Mucosa of stomach (tissue), 1 donor: ENCODE data around the gene CELSR3.

Experiments
- H3K27me3 ChIP-seq: one replicate; pipeline ENCODE4 v1.7.0; 2013; ENCODE audit warnings: mild to moderate bottlenecking, low read length; ENCODE audit not compliant: control insufficient read depth, insufficient read depth
- H3K36me3 ChIP-seq: one replicate; pipeline ENCODE4 v1.7.0; 2013; ENCODE audit warnings: low read length; ENCODE audit not compliant: control insufficient read depth, insufficient read depth
- H3K4me1 ChIP-seq: one replicate; pipeline ENCODE4 v1.7.0; 2013; ENCODE audit warnings: mild to moderate bottlenecking, low read length; ENCODE audit not compliant: control insufficient read depth, insufficient read depth
- H3K4me3 ChIP-seq: one replicate; pipeline ENCODE4 v1.7.0; 2013; ENCODE audit warnings: low read length
- H3K9ac ChIP-seq: one replicate; pipeline ENCODE4 v1.7.0; 2013; ENCODE audit warnings: mild to moderate bottlenecking, low read length, moderate library complexity
- H3K9me3 ChIP-seq: one replicate; pipeline ENCODE4 v1.7.0; 2013; ENCODE audit warnings: mild to moderate bottlenecking, low read length, moderate library complexity; ENCODE audit not compliant: control insufficient read depth
- donor health status: Pancreatic carcinoma.

Gene CELSR3

DNA sequence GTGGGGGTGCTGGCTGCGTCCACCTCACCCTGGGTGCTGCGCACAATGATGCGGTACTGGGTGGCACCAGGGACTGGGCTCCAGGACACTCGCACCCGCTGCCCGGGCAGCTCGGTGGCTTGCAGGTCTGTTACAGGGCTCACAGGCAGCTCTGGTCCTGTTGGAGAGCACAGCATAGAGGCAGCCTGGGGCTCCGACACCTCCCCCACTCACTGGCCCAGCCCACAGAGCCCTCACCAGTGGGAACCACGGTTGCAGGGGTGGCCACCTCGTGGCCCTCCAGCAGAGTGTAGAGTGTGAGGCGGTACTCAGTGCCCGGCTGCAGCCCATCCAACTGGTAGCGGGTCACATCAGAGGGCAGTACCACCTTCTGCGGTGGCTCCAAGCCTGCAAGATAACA lies 71.2 kb downstream of the CELSR3 start:
- H3K27me3 ChIP-seq: peaks cover 42% of the 10 kb centered on the region
- H3K9ac ChIP-seq: no peak overlapping the region
- H3K36me3 ChIP-seq: no peaks in the 10 kb centered on the region
- no peak overlapping the region for H3K4me3 ChIP-seq
- no peaks in the 10 kb centered on the region for H3K9me3 ChIP-seq
- H3K4me1 ChIP-seq: peaks cover 19% of the 10 kb centered on the region

DNA sequence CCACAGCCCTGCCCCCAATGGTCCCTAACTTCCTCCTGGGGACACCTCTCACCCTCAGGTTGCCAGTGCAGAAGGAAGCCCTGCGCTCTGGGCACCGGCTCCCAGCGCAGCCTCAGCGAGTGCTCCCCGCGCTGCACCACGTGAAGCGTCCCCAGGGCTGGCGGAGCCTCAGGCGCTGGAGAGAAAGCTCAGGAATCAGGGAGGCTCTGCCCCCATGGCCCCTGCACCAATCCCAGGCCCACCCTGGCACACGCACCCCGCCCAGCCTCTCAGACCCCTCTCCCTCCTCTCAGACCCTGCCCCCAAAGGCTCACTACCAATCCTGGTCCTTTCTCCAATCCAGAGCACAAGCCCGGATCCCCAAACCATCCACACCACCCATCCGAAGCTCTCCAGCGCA lies 74.5 kb downstream of the CELSR3 start:
- Histone ChIP-seq H3K4me1 (no peaks in the 10 kb centered on the region), H3K36me3 (no peaks in the 10 kb centered on the region), H3K9me3 (no peaks in the 10 kb centered on the region), H3K4me3 (no peak overlapping the region), H3K9ac (no peak overlapping the region), H3K27me3 (peaks cover 18% of the 10 kb centered on the region)

- H3K4me1 ChIP-seq: no peaks in the 10 kb centered on the region
- H3K36me3 ChIP-seq: no peaks in the 10 kb centered on the region
- peaks cover 17% of the 10 kb centered on the region for H3K27me3 ChIP-seq
- no peaks in the 10 kb centered on the region for H3K9me3 ChIP-seq
- H3K9ac ChIP-seq: no peak overlapping the region
- H3K4me3 ChIP-seq: no peak overlapping the region
These were observed 75.0 kb downstream of the CELSR3 start for GRCh38 chr3:48587686-48588085.
